Epidermal melanocyte (primary cell): ENCODE data around the gene ACTL10.
"Not testable (repeated sequence)": the region's sequence is repeated elsewhere in the genome, so short reads cannot be mapped to it uniquely, and the experiment has no call there.

ENCODE experiments used
- DNase-seq: peaks from one replicate; pipeline ENCODE4 v3.0.0; 2011; ENCODE audit warnings: low spot score; ENCODE audit not compliant: insufficient read length

Gene ACTL10

DNA sequence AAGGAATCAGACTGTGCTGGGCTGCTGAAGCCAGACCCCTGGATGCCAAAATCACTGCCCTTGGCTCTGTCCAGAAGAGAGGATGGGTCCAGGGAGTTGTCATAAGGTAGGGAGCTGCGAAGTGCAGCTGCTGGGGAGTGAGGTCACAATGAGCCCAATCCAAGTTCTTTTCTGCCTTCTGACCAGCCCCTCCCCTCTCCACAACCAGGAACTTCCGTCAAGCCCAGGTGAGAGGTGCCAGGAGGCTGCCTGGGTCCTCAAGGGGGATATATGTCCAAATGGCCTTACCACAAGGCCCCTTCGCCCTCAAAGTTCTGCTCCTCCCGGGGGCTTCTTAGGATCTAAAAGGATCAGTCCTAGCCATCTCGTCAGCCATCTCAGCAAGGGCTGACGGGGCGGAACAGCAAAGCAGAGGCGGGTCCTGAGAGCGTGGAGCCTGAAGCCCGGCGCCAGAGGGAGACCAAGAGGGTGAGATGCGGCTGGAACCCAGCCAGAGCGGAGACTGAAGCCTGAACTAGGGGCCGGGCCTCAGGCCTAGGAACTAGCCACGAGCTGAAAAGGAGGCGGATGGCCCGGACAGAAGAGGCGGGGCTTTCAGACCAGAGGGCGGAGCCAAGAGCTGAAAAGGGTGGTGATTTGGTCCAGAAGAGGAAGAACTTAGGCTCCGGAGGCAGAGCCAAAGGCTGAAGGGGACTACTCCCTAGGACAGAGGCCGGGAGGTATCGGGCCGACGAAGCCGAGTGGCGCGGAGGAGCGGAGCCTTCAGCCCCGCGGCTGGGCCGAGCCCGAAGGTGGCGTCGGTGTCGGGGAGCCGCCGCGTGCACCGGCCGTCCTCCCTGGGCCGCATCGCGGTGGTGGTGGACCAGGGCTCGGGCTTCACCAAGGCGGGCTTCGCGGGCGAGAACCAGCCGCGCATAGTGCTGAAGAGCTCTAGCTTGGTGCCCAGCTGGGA, at the start of gene ACTL10:
Gene ACTL10, plus strand, starts transcription at position 651 of the 952 bp plus-strand sequence. CDS start 555 bp downstream, outside the sequence.
- peak; percentile 99 for DNase-seq

DNA sequence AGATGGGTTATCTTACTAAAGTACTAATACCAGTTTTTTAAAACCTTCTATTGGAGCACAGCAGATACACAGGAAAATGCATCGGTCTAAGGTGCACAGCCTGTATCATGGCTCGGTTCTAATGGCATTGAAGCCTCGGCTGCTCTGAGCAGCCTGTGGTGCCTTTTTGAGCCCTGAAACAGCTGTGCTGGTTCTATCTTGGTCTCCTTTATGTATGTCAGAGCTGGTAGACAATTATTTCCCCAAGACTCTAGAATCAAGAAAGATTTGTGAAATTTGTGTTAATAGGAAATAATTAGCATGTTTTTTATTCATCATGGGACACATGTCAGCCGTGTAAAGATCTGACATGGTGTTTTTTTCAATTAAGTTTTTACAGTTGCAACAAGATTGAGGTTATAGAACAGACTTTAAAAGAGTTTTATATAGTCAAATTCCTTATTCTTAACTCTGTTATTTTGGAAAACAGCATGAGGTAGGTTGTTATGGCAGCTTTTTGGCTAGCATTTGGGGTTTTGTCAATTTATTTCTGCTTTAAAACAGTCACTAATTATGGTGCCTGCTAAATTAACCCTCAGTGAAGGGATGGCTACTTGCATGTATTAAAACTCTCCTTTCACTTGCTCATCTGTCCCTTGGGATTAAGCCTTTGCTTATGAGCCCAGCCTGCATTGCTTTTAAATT, 44.9 kb upstream of the ACTL10 start:
- DNase-seq: no peak

DNA sequence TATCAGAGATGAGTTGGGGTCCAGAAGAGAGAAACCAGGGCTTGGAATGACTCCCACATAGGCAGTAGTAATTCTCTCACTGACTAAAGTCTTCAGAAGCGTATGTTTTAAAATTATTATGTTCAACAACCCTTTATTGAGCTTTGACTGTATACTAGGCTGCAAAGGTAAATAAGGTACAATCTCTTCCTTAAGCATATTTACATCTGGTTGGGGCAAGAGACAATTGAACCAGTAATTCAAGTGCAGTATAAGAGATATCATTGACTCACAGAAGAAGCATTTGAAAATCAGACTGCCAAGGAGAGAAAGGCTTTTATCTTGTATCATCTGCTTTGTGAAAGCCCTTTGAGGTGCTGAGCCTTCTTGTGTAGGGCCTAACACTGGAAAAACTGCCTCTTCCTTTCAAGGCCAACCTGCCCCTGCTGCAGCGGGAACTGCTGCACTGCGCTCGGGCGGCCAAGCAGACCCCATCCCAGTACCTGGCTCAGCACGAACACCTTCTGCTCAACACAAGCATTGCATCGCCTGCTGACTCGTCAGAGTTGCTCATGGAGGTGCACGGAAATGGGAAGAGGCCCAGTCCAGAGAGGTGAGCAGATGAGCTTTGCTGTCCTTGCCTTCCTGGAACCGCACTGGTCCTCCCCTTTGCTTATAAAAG, 43.9 kb upstream of the ACTL10 start:
- no peak for DNase-seq

DNA sequence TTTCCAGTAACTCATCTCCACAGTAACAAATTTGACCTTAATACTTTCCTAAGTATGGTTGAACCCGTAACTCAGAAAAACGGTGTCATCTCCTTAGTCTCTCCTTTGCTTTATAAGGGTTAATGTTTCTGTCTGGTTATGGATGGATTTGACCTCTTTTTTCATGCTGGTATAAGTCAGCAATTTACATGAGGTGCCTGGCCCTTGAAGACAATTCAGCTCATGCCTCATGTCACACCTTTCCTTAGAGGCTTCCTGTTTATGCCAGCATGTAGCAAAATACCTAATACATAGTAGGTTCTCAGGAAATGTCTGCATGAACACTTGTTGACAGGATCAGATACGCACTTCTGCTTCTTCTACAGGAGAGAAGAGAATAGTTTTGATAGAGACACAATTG, 42.3 kb upstream of the ACTL10 start:
- DNase-seq: no peak

DNA sequence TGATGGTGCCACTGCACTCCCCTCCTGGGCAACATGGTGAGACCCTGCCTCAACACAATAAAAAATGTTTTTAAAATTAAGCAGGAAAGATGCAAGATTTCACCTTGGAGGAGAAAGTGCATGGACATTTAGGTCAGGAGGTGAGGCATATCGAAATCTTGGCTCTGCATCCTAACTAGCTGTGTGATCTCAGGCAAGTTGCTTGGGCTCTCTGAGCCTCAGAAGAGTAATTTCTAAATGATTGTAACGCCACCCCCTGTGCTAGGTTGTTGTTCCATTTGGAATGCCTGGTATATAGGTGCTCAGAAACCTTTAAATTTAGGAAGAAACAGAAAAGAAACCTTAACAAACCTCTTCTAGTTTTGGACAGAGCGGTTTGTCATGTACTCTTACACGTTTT, 40.6 kb upstream of the ACTL10 start:
- no peak for DNase-seq

DNA sequence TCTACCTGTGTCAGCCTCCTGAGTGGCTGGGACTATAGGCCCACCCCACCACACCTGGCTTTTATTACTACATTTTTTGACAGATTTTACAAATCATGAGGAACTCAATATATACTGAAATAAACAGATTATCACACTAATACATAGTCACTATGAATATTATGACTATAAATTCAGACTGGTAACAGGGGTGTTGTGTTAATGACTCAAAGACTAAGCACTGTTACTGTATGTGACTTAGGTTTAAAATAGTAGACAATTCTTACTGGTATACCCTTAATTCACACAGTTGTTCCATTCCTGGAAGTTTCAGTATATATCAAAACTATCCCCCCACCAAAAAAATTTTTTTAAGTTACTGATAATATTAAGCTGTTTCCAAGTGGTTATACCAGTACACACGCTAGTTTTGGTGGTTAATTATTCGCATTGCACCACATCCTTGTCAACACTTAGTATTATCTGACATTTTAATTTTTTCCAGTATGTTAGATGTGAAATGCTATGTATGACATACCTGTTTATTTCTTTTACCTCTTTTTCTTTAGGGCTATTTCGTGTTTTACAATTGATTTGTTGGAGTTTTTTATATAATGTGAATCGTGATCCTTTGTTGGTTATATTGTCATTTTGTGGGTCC, 39.0 kb upstream of the ACTL10 start:
- DNase-seq: no peak

DNA sequence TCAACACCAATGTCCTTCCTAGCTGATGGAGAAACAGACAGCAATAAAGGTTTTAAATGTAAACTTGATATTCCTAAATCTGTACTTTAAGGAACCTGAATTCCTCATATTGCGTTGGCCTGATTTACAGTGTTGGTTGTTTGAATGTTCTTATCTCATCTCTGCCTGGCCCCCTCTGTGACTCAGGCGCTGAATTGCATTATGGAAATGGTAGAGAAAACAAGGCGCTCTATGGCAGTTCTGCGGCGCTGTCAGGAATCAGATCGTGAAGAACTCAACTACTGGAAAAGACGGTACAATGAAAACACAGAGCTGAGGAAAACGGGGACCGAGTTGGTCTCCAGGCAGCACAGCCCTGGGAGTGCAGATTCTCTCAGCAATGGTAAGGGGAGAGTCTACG, 37.2 kb upstream of the ACTL10 start:
- no peak for DNase-seq

DNA sequence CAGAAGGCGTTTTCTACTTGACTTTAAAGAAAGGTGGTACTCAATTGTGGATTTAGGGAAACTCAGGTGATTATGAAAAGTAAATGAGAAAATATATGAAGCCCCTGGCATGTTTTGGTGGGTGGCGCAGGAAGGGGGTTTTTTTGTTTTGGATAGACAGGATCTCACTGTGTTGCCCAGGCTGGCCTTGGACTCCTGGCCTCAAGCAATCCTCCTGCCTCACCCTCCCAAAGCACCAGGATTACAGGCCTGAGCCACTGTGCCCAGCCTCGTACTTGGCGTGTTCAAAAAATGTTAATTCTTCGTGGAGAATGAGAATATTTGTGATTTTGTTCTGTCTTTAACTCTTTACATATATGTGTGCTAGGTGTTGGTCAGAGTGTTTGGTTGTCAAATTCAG, 36.8 kb upstream of the ACTL10 start:
- no peak for DNase-seq

DNA sequence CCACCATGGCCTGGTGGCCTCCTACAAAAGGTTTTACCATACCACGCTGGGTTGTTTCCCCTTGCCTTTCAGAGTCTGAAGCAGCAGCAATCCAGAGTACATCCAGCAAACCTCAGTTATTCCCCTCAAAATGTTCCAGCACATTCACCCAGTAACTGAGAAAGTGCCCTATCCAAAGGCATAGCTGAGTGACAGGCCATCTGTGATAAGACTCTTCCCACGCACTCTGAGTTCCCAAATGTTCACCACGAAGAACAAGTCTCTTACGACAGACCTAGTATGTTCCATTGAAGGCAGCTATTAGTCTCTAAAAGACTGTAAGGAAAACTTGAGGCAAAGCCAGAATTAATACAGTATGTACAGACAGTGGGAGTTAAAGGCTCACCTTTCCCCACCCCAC, 36.2 kb upstream of the ACTL10 start:
- DNase-seq: no peak

DNA sequence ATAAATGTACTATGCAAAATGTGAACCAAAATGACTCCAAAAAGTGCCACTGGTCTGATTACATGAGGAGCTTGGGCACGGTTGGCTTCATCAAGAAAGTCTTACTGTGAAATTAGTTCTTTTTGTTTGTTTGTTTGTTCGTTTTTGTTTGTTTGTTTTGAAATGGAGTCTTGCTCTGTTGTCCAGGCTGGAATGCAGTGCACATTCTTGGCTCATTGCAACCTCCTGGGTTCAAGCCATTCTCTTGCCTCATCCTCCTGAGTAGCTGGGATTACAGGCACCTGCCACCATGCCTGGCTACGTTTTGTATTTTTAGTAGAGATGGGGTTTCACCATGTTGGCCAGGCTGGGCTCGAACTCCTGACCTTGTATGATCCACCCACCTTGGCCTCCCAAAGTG, 34.8 kb upstream of the ACTL10 start:
- not testable (repeated sequence) for DNase-seq

DNA sequence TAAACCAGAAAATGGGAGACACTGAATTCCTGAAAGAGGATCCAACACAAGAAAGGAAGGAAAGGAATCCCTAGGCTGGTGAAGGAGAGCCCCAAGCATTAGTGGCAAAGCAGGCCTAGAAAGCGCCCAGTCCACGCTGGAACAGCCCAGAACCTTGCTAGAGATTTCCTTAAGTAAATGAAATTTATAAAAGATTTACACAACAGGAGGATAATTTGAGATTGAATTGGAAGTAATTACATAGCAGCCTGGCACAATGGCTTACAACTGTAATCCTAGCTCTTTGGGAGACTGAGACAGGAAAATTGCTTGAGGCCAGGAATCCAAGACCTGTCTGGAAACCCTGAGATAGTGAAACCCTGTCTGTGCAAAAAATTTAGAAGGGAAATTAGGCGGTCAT, 31.4 kb upstream of the ACTL10 start:
- no peak for DNase-seq

DNA sequence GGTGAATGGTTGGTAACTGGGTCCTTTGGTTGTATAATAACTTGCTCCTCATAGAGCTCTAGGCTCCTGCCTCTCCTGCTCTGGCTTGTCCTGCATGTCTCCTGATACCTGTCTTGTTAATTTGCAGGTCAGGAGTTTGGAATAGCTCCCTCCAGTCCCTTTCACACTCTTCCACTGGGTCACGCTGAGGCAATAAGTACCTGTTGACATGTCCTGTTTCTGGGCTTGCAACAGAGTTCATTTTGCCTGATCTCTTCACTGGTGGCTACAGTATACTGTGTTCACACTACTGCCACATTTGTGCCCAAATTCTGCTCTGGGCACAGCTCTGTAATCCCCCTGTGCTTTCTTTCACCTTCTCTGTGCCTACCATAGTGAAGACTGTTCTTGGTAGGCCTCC, 30.0 kb upstream of the ACTL10 start:
- no peak for DNase-seq

DNA sequence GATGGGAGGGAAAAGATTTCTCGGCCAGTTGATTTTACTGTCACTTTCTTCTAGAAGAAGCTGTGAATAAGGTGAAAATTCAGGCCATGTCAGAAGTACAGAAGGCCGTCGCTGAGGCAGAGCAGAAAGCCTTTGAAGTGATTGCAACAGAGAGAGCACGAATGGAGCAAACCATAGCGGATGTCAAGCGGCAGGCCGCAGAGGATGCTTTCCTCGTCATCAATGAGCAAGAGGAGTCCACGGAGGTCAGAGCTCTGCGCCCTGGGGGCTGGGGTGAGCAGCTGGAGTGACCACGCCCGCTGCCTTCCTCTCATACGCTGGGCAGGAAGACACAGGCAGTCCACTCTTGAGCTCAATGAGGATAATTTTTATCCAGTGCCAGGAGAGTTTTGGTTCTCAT, 26.5 kb upstream of the ACTL10 start:
- DNase-seq: no peak

DNA sequence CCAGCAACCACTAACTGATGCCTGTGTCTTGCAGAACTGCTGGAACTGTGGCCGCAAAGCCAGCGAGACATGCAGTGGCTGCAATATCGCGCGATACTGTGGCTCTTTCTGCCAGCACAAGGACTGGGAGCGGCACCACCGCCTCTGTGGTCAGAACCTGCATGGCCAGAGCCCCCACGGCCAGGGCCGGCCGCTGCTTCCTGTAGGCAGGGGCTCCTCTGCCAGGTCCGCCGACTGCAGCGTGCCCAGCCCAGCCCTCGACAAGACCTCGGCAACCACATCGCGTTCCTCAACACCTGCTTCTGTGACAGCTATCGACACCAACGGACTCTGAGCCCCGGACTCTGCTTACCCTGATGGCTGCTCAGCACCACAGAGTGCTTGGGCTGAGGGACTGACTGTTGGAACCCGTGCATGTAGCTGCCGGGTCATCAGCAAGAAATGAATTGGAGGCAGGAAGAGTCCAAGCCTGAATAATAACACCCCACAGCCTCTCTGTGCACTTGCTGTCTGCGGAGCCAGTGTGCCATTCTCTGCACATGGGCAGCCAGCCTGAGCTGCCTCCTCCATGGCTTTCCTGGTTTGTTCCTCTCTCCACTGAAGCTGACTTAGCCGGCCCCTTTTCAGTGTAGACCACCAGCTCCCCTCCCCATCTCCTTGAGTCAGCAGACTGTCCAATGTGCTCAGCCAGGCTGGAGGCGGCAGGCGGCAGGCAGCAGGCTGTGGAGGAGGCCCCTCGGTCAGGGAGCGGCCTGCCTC, 22.3 kb upstream of the ACTL10 start:
- DNase-seq: no peak

DNA sequence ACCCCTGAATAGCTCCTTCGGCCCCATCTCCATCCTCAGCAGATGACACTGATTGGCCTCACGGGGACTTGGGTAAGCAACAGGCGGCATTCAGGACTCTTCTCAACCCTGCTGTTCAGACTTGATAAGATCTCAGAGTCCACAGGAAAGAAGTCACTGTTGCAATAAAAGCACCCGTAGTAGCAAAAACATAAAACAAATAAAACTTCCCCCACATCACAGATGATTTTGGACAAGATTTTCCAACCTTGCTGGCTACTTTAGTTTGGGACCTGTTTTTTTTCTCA, 21.7 kb upstream of the ACTL10 start:
- DNase-seq: no peak

DNA sequence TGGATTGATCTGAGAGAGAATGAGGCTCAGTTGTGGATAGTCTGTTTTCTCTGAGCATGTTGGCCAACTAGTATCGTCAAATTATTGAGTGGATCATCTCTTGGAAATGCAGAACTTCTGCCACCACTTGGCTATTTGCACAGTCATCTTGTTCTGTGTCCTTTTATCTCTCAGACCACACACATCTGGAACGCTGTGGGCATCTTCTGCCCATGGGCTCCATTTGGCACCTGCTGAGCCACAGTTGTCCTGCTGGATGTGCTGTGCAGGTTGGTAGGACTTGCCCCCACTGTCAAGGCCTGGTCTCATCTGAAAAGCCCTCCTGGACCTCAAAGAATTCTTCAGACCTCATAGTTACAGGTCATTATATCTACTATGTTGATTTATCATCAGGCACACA, 21.3 kb upstream of the ACTL10 start:
- no peak for DNase-seq

DNA sequence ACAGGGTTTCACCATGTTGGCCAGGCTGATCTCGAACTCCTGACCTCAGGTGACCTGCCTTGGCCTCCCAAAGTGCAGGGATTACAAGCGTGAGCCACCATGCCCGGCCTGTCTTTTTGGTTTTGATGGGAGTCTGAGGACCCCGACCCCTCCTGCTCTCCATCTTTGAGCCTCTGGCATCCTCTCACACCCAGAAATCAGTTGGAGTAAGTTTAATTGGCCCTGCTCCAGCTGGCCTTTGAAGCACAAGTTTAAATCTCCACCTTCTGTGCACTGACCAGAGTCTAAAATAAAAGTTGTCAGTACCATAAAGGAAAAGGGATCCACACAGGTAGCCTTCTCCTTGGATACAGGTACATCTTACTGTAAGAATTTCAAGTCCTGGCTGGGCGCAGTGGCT, 20.6 kb upstream of the ACTL10 start:
- DNase-seq: no peak

DNA sequence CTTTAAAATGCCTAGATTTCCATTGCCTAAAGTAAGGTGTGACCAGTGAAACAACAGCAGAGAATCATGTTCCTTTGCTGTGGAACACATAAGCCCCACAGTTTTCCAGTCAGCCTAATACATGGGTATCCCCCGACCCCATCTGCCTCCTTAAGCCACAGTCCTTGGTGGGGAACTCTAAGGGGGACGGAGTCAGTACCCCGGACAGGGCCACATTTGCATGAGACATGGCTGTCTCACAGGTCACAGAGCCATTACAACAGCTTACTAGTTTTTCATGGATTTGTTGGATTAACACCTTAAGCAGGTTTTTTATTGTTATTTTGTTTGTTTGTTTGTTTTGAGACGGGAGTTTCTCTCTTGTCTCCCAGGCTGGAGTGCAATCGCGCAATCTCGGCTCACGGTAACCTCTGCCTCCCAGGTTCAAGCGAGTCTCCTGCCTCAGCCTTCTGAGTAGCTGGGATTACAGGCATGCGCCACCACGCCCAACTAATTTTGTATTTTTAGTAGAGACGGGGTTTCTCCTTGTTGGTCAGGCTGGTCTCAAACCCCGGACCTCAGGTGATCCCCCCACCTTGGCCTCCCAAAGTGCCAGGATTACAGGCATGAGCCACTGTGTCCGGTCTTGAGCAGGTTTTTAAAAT, 19.7 kb upstream of the ACTL10 start:
- not testable (repeated sequence) for DNase-seq

DNA sequence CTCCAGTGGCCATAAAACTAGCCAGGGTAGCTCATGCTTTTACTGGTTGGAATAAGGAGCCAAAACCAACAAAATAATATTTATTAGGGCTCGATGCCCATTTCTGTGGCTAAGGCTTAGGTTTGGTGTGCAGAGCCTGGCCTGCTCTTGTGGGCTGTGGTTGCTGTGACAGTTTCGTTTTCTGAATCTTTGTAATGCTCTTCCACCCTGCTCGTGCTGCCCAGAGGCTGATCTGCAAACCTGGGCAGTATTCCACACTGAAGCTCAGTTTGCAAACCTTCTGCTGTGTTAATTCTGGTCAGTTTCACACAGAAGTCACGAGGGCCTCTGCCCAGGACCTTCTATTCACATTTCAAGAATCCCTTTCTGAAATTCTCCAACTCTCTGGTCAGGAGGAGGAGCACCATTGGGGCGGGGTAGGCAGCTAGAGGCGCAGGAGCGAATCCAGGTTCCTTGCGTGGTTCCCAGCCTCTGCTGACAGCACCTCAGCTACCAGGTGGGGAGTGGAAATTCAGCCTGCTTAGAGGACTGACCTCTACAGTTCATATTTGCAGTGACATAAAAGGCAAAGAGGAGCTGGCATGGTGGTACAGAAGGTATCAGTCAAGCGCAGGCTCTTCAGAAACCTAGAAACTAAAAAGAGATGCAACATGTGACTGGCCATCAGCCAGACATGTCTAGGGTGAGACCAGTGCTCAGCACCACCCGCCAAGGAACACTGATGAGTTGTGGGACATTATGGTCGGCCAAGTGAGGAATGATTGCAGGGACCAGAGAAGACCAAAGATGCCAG, 18.9 kb upstream of the ACTL10 start:
- no peak for DNase-seq
